Measurements from ENCODE around the gene KIRREL3.

KIRREL3 gene

DNA sequence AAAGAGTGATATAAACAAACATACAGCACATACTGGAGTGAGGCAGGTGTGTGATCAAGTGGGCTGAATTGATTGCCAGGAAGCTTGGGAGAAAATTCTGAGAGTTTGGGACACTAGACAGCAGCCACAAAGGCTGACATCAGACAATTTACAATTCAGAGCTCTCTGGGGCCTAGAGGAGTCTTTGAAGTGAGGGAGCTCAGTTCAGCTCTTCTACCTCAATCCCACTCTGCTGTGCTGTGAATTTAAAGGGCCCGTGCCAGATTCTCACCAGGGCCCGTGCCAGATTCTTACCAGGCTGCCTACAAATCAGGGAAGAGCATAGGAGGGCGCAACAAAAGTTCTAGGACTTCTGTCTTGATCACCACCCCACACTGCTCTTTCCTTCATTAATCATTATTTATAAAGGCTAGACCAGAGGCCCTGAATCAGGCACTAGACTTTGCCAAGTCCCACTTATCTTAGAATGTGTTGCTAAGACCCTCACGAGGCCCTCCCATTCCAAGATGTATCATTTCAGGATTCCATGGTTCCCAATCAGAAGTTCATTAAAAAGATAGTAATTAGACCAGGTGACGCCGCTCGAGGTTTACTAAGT lies 112.4 kb downstream of the KIRREL3 start:
- TF ChIP-seq, protein P1, sequence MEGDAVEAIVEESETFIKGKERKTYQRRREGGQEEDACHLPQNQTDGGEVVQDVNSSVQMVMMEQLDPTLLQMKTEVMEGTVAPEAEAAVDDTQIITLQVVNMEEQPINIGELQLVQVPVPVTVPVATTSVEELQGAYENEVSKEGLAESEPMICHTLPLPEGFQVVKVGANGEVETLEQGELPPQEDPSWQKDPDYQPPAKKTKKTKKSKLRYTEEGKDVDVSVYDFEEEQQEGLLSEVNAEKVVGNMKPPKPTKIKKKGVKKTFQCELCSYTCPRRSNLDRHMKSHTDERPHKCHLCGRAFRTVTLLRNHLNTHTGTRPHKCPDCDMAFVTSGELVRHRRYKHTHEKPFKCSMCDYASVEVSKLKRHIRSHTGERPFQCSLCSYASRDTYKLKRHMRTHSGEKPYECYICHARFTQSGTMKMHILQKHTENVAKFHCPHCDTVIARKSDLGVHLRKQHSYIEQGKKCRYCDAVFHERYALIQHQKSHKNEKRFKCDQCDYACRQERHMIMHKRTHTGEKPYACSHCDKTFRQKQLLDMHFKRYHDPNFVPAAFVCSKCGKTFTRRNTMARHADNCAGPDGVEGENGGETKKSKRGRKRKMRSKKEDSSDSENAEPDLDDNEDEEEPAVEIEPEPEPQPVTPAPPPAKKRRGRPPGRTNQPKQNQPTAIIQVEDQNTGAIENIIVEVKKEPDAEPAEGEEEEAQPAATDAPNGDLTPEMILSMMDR (IDR thresholded peaks at IDR 0.05; ENCODE audit: insufficient read depth, low read length): no peak
- TF ChIP-seq GABPA (IDR thresholded peaks at IDR 0.05; ENCODE audit: low read depth) (no peak), SPI1 (IDR thresholded peaks at IDR 0.05; ENCODE audit: borderline replicate concordance, low read depth) (no peak), POLR2AphosphoS5 (IDR thresholded peaks at IDR 0.05; ENCODE audit: low read depth) (no peak)
- TF ChIP-seq, protein P2, sequence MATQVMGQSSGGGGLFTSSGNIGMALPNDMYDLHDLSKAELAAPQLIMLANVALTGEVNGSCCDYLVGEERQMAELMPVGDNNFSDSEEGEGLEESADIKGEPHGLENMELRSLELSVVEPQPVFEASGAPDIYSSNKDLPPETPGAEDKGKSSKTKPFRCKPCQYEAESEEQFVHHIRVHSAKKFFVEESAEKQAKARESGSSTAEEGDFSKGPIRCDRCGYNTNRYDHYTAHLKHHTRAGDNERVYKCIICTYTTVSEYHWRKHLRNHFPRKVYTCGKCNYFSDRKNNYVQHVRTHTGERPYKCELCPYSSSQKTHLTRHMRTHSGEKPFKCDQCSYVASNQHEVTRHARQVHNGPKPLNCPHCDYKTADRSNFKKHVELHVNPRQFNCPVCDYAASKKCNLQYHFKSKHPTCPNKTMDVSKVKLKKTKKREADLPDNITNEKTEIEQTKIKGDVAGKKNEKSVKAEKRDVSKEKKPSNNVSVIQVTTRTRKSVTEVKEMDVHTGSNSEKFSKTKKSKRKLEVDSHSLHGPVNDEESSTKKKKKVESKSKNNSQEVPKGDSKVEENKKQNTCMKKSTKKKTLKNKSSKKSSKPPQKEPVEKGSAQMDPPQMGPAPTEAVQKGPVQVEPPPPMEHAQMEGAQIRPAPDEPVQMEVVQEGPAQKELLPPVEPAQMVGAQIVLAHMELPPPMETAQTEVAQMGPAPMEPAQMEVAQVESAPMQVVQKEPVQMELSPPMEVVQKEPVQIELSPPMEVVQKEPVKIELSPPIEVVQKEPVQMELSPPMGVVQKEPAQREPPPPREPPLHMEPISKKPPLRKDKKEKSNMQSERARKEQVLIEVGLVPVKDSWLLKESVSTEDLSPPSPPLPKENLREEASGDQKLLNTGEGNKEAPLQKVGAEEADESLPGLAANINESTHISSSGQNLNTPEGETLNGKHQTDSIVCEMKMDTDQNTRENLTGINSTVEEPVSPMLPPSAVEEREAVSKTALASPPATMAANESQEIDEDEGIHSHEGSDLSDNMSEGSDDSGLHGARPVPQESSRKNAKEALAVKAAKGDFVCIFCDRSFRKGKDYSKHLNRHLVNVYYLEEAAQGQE (IDR thresholded peaks at IDR 0.05; ENCODE audit: insufficient replicate concordance, low read depth): no peak
- no peak for DNase-seq (ENCODE audit: low read depth in 1 of 2, low spot score in 1 of 2)

DNA sequence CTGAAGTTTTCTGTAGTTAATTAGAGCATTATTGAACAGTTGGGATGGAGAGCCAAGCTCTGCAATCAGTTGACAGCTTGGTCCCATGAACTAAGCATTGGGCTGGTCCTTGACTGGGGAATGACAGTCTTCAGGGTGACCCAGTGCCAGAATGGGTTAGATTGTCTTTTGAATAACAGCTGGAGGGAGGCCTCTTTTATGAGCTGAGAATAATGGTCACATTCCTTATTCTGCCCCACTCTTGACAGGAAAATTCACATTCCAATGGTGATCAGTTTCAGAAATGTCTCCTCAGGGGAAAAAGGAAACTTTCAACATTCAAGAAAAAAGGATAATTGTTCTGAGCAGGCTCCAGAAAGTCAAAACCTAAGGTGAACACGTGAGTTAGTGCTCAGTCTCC lies 113.9 kb downstream of the KIRREL3 start:
- TF ChIP-seq, protein P1 (IDR thresholded peaks at IDR 0.05; ENCODE audit: insufficient read depth, low read length): no peak
- TF ChIP-seq POLR2AphosphoS5 (IDR thresholded peaks at IDR 0.05; ENCODE audit: low read depth) (no peak), SPI1 (IDR thresholded peaks at IDR 0.05; ENCODE audit: borderline replicate concordance, low read depth) (no peak), GABPA (IDR thresholded peaks at IDR 0.05; ENCODE audit: low read depth) (no peak)
- TF ChIP-seq, protein P2 (IDR thresholded peaks at IDR 0.05; ENCODE audit: insufficient replicate concordance, low read depth): no peak
- no peak for DNase-seq (ENCODE audit: low read depth in 1 of 2, low spot score in 1 of 2)
- Histone ChIP-seq H3K27me3 (ENCODE audit: insufficient read depth, poor library complexity, severe bottlenecking) (no peaks in the 10 kb centered on the region), H3K27ac (replicated peaks) (no peak overlapping the region), H3K4me3 (replicated peaks; ENCODE audit: insufficient read depth, low read length) (no peak overlapping the region)

More for the DNA sequence above, 112.4 kb downstream of the KIRREL3 start:
- no peaks in the 10 kb centered on the region for H3K27me3 ChIP-seq (ENCODE audit: insufficient read depth, poor library complexity, severe bottlenecking)
- H3K27ac ChIP-seq (replicated peaks): no peak overlapping the region
- H3K4me3 ChIP-seq (replicated peaks; ENCODE audit: insufficient read depth, low read length): no peak overlapping the region

DNA sequence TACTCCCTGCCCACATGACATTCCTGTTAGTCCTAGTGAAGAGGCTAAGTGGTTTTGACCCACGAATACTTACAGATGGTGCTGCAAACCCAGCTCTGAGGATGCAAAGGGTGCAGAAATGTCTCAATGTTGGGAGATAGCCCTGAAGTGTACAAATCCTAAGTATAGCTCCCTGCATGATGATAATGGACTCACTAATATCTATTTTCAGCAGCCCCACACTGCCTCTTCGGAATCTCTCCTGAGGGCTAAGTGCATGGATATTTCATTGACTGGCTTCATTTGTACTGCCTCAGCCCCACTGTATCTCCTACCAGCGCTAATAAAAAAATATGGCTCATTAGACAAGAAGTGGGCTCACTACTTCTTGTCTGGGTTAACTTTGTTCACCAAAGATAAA lies 114.5 kb downstream of the KIRREL3 start:
- DNase-seq (ENCODE audit: low read depth in 1 of 2, low spot score in 1 of 2): no peak
- TF ChIP-seq, protein P1 (IDR thresholded peaks at IDR 0.05; ENCODE audit: insufficient read depth, low read length): no peak
- H3K27ac ChIP-seq (replicated peaks): no peak overlapping the region
- no peaks in the 10 kb centered on the region for H3K27me3 ChIP-seq (ENCODE audit: insufficient read depth, poor library complexity, severe bottlenecking)
- H3K4me3 ChIP-seq (replicated peaks; ENCODE audit: insufficient read depth, low read length): no peak overlapping the region

DNA sequence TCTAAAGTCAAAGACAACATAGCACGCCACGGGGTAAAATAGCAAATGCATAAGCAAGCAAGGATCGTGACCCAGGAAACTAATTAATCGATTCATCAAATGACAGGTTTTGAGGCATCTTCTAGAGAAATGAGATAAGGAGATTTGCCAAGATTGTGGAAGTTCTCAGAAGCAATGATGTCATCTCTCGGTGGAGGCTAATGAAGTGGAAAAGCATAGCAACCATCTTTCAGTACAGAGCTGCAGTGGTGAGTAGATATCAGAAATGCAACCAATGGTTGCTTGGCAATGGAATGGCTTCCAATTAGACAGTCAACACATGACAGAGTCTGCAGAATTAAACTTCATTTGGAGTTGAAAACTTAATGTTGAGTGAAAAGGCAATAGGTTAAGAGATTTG lies 116.0 kb downstream of the KIRREL3 start:
- no peak for DNase-seq (ENCODE audit: low read depth in 1 of 2, low spot score in 1 of 2)
- H3K4me3 ChIP-seq (replicated peaks; ENCODE audit: insufficient read depth, low read length): no peak overlapping the region
- TF ChIP-seq, protein P2 (IDR thresholded peaks at IDR 0.05; ENCODE audit: insufficient replicate concordance, low read depth): no peak
- TF ChIP-seq POLR2AphosphoS5 (IDR thresholded peaks at IDR 0.05; ENCODE audit: low read depth) (no peak), SPI1 (IDR thresholded peaks at IDR 0.05; ENCODE audit: borderline replicate concordance, low read depth) (no peak), GABPA (IDR thresholded peaks at IDR 0.05; ENCODE audit: low read depth) (no peak)
- TF ChIP-seq, protein P1 (IDR thresholded peaks at IDR 0.05; ENCODE audit: insufficient read depth, low read length): no peak
- H3K27ac ChIP-seq (replicated peaks): no peak overlapping the region
- no peaks in the 10 kb centered on the region for H3K27me3 ChIP-seq (ENCODE audit: insufficient read depth, poor library complexity, severe bottlenecking)

All from HL-60 (cell line).